HL-60/S4 treated with phorbol 12-myristate 13-acetate at 8.2 ng/mL for 4 days and 3 days (cell line): ENCODE results near the gene KRTAP5-11.
"Not testable (repeated sequence)": the region's sequence is repeated elsewhere in the genome, so short reads cannot be mapped to it uniquely, and the experiment has no call there.

Experiments
- in situ Hi-C: fragments of 300-500 bp; cut with MboI; formaldehyde crosslinking; loops from 2 replicates; pipeline ENCODE4 v1.15.0; 2022; ENCODE audit warnings: low sequenced_read_pairs

The KRTAP5-11 gene

GRCh38 chr11:71534711-71535608, 47.7 kb downstream of the KRTAP5-11 start:
- in situ Hi-C loops: not testable (repeated sequence)

- in situ Hi-C loops: no loop called here
Observed at GRCh38 chr11:71532036-71532610, 50.6 kb downstream of the KRTAP5-11 start.
